ENCODE measurements around the gene RANBP9.
A peak's percentile ranks its signal among the peaks of the same experiment; 100 is the strongest.

RANBP9 gene

DNA sequence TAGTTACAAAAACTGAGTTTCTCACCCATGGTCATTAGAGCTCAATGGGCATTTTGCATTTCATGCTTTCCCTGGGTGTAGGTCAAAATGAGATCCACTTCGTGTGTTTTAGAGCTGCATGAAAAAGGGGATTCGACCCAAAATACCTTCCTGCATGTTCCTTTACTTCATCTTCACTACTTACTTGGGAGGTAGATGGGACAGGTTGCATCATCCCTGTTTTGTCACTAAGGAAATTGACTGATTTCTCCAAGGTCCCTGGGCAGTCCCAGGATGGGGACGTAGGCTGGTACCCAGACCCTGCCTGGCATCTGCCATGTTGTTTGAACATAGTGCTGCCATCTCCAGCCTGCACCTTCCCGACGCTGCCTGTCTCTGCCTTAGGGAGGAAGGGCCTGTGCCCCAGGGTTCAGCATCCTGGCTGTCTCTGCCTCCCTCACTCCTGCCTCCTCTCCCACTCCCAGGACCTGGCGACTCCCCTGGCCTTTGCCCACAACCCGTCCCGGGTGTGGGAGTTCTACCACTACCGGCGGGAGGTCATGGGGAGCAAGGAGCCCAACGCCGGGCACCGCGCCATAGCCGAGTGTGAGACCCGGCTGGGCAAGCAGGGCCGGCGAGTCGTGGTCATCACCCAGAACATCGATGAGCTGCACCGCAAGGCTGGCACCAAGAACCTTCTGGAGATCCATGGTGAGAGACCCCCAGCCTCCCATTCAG lies 120.3 kb downstream of the RANBP9 start:
- DNase-seq: no peak

DNA sequence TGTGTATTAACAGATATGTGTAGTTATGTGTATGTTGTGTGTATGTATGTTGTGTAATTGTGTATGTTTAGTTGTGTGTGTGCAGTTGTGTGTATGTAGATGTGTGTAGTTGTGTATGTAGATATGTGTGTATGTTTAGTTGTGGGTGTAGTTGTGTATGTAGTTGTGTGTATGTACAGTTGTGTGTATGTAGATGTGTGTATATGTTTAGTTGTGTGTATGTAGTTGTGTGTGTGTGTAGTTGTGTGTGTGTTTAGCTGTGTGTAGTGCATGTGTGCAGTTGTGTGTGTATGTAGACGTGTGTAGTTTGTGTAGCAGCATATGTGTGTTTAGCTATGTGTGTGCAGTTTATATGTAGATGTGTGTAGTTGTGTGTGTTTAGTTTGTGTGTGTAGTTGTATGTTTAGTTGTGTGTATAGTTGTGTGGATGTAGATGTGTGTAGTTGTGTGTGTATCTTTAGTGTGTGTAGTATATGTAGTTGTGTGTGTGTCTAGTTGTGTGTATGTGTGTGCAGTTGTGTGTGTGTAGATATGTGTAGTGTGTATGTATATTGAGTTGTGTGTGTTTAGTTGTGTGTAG lies 121.0 kb downstream of the RANBP9 start:
- no peak for DNase-seq

DNA sequence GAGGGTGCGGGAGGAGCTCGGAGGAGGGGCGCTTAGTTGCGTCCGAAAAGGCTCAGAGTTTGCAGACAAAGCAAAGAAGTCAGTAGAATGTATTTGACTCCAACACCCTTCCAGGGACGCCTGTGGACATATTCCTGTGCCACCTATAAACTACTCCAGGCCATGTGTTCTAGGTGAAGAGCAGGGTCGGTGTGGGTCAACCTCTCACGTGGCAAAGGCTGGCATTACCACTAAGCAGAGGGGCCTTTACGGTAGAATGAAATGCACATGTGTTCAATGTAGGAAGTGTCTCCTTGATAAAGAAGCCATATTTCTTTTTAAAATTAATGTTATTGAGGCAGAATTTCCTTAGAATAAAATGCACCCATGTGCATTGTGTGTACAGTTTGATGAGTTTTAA lies 121.8 kb downstream of the RANBP9 start:
- DNase-seq: no peak

DNA sequence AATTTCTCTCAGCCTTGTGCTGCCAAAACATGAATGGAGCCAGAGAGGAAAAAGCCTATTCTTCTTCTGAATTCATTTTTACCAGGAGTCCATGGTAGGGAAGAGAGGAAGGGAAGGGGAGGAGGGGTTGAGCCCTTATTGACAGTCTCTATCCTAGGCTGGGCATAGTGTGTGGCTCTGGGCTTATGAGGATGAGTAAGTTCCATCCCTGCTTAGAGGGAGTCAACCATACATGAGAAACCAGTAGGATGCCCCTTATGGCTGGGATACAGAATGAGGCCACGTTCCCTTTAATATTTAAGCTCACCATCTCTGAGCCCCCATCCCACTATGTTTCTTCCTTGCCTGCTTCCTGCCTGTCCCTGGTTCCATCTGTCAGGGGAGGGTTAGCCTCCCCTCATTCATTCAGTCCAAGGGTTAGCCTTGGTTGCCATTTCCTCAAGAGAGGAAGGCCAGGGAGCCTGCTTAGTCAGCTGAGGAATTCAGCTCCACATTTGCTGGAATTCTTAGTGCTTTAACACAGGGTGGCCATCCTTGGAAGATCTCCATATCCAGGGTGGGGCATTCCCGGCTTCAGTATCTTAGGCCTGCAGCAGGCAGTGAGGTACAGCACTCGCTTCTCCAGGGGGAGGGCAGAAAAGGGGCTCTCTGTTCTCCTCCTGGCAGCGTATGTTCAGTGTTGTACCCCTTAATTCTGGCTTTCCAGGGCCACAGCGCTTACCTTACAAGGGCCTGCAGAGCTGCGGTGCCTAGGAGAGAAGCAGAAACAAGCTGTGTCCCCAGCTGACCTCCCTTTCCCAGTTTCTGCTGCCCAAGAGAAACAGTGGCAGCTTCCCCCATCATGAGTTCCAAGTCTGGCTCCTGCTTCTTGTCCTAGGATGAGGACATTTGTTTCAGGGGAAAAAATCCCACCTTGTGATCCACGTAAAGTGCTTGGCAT lies 124.8 kb downstream of the RANBP9 start:
- DNase-seq: no peak

DNA sequence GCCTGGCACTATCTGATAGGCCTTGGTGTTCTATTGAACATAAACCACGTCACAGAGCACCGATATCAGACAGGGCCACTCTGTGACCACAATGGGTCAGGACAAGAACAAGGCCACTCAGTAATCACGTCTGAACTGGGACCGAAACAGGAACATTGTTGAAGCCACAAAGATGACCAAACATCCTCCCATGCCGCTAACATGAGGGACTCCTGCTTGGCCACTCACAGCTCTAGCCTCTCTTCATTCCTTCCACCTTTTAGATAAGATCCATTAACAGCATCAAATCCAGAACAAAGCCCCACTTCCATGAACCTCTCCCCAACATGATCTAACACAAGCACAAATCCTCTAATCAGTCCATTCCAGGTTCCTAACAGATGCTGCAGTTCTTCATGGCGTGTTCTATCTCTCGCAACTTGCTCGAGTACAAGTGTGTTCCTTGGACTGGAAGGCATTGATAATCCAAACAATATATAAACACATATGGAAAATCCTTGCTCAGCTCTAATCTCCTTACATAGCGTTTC lies 129.9 kb downstream of the RANBP9 start:
- DNase-seq: no peak

DNA sequence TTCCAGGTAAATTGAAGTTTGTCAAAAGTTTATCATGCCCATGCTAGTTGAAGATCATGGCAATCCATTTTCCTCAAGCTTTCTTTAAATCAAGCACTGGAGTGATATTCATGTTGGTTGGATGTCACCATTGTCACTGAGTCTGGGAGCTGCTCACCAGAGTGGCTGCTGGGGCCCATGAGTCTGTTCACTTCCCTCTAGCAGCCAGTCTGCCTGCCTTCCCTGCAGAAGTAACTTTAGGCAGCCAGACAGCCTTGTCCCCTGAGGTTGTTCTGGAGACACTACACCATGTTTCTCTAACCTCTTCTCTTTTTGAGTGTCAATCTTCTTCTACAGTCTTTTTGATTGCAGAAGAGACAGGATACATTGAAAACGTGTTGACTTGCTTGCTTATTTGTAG lies 131.7 kb downstream of the RANBP9 start:
- no peak for DNase-seq

DNA sequence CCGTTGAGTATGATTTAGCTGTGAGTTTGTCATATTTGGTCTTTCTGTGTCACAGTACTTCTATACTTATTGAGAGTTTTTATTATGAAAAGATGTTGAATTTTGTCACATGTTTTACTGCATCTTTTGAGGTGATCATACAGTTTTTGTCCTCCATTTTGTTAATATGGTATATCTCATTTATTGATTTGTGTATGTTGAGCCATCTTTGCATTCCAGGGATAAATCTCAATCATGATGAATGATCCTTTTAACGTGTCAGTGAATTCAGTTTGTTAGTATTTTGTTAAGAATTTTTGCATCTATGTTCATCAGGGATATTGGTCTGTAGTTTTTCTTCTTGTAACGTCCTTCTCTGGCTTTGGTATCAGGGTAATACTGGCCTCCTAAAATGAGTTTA lies 133.7 kb downstream of the RANBP9 start:
- no peak for DNase-seq

DNA sequence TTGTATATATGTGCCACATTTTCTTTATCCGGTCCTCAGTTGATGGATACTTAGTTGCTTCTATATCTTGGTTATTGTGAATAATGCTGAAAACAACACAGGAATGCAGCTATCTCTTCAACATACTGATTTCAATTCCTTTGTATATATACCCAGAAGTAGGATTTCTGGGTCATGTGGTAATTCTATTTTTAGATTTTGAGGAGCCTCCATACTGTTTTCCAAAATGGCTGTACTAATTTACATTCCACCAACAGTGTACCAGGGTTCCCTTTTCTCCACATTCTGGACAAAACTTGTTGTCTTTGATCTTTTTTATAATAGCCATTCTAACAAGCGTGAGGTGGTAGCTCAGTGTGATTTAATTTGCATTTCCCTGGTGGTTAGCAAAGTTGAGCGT lies 135.6 kb downstream of the RANBP9 start:
- DNase-seq: no peak

DNA sequence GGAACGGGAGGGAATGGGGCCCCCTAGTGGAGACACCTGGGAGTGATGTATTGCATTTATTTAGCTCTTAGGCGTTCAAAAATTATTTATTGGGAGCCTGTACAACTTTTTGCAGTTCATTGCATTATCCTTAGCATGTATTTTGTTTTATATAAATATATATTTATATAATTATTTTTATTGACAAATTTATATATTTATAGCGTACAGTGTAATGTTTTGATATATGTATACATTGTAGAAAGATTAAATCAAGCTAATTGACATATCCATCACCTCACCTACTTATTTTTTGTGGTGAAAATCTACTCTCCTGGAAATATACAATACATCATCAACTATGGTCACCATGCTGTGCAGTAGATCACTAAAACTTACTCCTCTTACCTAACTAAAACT lies 136.3 kb downstream of the RANBP9 start:
- DNase-seq: no peak

DNA sequence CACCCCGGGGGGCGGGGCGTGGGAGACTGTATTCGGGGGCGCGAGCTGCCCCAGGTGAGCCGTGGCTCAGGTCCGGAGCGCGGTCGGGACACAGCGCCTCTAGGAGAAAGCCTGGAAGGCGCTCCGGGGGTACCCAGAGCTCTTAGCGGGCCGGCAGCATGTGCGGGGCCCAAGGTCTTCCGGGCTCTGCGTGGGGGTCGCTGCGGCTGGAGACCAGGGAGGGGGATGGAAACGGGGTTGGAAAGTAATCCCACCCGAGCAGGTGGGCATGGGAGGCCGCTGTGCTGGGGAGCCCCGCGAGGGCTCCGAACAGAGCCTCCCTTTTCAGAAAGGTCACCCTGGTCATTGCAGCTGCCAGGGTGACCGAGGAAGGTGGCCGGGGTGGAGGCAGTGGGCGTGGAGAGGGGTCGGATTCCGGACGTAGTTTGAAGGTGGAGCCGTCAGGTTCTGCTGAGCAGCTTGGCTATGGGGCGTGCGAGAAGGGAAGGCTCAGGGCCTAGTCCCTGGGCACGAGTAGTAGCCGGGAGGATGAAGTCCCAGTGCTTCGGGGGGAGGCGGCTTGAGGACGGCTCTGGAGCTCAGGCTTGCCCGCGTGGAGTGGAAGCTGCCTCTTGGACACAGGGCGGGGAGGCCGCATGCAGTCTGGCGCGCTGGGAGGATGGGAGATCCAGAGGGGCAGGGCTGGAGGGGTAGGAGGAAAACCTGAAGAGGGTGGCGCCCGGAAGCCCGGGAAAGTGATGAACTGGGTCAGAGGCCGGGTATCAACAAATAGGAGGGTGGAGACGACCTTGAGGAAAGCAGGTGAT lies 136.9 kb downstream of the RANBP9 start, which contains the start of gene SIRT5:
Gene SIRT5 (plus strand): TSS at position 31 of the 806 bp plus-strand sequence. CDS start 9,510 bp downstream, outside the sequence.
- DNase-seq: peak; percentile 96

DNA sequence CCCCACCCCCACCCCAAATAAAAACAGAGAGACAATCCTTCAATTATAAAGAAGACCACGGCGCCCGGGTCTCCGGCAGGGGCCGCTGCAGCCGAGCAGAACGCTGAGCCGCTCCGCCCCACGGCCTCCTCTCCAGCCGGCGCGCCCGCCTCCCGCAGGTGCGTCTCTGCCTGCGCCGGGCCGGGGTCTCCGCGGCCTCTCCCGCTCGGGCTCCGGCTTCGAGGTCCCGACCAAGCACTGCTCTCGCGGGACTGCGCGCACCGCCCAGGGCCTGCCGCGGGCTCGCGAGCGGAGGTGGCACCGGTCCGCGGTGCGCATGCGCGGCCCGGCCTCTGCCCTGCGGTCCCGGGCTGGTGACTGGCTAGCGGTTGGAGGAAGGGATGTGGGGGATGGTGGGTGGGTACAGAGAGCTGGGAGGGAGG lies 137.5 kb downstream of the RANBP9 start:
- peak; percentile 95 for DNase-seq

DNA sequence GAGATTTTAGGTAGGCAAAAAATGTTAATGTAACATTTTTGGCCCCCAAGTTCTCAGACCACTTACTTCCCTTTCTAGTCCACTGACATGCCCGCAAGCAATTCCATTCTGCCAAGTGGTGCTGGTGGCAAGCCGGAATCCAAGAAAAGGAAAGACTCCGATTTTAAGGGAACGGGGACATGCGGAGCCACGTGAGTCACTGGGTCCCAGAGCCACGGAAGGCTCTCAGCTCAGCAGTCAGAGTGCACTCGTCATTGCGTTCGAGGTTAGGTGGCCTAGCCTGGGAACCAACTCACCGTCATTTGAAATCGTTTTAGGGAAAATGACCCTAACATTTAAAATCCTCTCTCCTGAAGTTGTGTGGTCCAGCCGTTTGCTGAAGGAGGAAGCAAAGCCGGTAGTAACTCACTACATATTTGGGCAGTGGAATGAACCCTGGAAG lies 137.9 kb downstream of the RANBP9 start:
- DNase-seq: peak; percentile 54

DNA sequence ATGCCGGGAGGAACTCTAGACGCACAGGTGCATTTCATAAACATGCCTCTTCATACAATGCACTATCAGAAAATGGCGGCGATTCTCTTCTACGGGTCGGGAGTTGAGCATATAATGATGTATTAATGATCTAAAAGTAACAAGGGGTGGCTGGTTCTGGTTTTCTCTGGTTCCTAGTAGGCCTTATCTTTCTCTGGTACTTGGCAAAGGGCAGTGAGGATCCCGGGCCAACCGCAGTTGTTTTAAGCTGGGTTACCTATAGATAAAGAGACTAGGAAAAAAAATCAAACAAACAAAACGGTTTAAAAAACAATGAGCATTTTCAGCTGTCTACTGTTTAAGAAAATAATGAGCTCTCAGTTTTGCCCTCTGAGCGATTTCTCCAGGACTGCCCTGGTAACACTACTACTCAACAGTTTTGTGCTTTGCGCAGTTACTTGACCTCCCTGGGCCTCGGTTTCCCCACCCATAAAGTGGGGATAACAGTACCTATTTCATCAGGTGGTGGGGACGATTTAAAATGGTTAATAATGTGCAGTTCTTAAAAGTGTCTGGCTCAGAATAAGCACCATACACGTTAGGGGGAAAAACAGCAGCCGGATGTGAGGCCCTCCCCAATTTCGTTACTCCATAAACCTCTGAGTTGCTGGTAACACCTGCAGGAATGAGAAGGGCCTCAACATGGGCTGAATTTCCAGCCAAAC lies 138.5 kb downstream of the RANBP9 start:
- DNase-seq: no peak

DNA sequence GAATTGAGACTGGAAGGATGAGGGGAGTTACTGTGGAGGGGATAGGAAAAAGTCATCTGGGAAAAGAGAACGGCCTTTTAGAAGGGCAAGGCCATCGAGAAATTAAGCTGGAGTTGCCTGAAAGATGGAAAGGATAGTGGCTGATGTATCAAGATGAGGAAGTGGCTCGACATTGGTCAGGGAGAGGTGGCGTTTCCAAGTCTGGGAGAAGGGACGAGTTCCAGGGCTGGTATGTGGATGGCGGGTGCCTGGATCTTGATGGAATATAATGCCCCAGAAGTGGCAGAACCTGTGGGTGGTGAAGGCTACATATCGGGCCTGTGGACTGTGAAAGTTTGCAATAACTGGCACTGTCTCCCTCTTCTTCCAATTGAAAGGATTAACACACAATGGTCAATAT lies 139.4 kb downstream of the RANBP9 start:
- no peak for DNase-seq
